GM12873 (cell line): ENCODE data around the gene CEACAM20.

Source experiments
- TF ChIP-seq, protein P1 (sequence below): IDR thresholded peaks from 2 replicates; pipeline ENCODE4 v1.5.1; 2012; ENCODE audit warnings: low read depth, mild to moderate bottlenecking, moderate library complexity, low read length, control low read depth; ENCODE audit not compliant: insufficient read depth; ENCODE audit errors: missing control alignments

Gene CEACAM20

DNA sequence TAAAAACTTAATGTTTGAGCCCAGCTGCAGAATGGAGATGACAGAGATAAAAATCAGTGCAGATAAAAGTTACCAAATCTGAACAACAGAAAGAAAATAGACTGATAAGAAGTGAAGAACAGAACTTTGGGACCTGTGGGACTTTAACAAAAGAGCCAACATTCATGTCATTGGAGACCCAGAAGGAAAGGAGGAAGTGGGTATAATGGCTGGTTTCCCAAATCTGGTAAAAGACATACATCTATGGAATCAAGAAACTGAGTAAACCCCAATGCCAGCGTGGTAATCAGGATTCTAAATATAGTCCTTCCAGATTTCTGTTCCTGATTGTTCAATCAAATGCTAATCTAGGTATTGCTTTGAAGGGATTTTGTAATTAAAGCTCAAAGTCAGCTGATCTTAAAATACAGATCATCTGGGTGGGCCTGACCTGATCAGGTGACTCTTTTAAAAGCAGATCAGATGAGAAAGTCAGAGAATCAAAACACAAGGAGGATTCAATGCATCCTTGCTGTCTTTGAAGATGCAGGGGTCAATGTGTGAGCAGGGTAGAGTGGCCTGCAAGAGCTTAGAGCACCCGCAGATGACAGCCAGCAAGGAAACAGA is 25.3 kb upstream of the CEACAM20 start:
- TF ChIP-seq, protein P1, sequence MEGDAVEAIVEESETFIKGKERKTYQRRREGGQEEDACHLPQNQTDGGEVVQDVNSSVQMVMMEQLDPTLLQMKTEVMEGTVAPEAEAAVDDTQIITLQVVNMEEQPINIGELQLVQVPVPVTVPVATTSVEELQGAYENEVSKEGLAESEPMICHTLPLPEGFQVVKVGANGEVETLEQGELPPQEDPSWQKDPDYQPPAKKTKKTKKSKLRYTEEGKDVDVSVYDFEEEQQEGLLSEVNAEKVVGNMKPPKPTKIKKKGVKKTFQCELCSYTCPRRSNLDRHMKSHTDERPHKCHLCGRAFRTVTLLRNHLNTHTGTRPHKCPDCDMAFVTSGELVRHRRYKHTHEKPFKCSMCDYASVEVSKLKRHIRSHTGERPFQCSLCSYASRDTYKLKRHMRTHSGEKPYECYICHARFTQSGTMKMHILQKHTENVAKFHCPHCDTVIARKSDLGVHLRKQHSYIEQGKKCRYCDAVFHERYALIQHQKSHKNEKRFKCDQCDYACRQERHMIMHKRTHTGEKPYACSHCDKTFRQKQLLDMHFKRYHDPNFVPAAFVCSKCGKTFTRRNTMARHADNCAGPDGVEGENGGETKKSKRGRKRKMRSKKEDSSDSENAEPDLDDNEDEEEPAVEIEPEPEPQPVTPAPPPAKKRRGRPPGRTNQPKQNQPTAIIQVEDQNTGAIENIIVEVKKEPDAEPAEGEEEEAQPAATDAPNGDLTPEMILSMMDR: no peak

DNA sequence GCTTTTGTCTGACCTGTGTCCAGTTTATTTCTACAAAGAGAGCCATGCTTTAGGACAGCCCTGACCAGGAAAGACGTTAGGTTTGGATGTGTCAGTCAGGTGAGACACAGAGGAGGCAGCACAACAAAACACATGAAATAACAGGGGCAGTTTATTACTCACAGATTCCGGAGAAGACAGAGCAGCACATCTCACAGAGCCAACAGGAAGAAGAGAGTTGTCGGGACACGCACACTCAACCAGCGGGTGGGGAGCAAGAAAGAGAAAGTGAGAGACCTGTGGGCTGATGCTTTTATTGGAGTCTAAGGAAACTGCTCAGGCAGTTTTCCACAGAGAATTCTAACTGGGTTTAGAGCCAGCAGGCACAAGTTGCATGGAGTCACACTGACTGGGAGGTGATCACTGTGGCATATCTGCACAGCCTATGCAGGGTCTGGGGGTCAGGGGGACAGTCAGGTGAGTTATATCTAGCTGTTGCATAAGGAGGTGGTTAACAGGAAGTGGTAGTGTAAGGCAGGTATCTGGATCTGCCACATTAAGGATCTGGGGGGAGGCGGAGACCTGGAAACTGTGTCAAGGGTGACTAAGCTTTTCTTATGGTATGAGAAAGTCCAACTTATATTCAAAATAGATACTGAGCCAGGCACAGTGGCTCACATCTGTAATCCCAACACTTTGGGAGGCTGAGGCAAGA is 24.1 kb upstream of the CEACAM20 start:
- TF ChIP-seq, protein P1: no peak

DNA sequence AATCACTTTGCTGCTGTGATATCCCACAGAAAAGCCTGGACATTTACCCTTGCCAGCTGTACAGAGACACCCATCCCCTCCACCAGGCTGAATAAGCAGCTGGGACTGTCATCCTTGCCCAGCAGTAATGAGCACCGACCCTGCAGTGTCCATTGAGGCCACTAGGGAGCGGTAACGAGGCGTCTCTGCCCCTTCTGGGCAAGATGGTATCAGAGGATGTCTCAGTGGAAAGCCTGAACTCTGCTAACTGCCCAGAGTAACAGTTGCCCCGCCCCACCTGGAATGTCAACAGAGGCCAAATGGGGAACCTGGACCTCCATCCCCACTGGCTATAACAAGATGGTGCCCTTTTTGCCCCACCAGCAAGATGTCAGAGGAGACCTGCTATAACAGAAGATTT is 22.8 kb upstream of the CEACAM20 start:
- TF ChIP-seq, protein P1: peak; percentile 76

DNA sequence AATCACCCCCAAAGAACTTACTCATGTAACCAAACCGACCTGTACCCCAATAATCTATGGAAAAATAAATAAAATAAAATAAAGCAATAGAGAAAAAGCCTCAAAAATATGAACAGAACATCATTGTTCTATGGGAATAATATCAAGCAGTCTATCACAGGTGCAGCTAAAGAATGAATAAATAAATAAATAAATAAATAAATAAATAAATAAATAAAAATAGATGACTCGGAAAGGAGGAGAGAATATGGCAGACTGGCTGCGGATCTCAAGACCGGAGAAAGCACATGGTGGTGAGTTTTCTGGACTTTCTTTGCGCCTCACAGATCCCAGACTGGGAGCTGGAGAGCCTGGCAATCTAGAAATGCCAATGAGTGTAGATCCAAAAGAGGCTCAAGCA is 22.4 kb upstream of the CEACAM20 start:
- TF ChIP-seq, protein P1: no peak

DNA sequence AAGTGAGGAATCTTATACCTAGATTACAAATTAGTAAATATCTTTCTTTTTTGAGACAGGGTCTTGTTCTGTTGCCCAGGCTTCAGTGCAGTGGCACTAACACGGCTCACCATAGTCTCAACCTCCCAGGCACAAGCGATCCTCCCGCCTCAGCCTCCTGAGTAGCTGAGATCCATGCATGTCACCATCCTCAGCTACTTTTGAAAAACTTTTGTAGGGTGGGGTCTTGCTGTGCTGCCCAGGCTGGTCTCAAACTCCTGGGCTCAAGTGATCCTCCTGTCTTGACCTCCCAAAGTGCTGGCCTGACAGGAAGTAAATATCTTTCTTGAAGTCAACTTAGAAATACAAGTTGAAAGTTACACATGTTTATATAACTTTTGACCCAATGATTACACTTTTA is 20.0 kb upstream of the CEACAM20 start:
- TF ChIP-seq, protein P1: no peak

DNA sequence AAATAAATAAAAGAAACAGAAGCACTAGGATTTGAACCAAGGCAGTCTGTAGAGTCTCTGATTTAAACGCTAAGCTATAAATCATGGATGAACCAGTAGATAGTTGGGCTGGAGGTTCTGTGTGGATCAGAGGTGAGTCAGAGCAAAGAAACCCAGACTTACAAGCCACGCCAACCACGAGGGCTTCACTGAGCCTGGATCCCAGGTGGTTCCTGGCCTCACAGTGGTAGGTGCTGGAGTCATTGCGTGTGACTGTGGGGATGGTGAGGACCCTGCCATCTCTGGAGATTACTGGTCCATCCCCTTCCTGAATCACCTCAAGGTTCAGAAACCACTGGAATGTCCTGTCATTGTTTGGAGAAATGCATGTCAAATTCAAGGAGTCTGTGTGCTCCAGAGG is 19.3 kb upstream of the CEACAM20 start:
- TF ChIP-seq, protein P1: no peak

DNA sequence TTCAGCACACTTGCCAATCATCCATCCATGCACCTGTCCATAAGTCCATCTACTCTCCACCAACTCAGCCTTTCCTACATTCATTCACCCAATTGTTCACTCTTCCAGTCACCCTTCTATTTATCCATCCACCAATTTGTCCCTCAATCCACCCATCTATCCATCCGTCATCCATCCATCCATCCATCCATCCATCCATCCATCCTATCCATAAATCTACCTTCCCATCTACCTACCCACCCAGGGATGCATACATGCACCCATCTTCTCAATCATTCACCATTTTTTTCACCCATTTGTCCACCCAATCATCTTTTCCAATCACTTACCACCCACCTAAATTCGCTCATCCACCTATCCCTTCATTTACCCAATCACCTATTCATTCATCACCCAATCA is 14.6 kb upstream of the CEACAM20 start:
- TF ChIP-seq, protein P1: no peak
